Esophagus (tissue), 2 donors: Measurements from ENCODE around the gene SOX8. TPM values are rescaled to one million over a fixed set of nuclear protein-coding genes. Genes with fewer than 3 reads are reported as not detected.
A peak's percentile ranks its signal among the peaks of the same experiment; 100 is the strongest.

Experiments used
- H3K27ac ChIP-seq, 2 donors: one replicate each; pipeline ENCODE4 v1.5.1; 2013; ENCODE audit warnings: low read depth in 2 of 2, mild to moderate bottlenecking in 2 of 2, inconsistent platforms in 1 of 2, low read length in 1 of 2, moderate library complexity in 1 of 2
- H3K27me3 ChIP-seq, 2 donors: one replicate each; pipeline ENCODE4 v1.6.1; 2013; ENCODE audit warnings: low read length in 2 of 2, control low read depth in 1 of 2, mild to moderate bottlenecking in 1 of 2; ENCODE audit not compliant: insufficient read depth in 2 of 2, control insufficient read depth in 1 of 2
- H3K36me3 ChIP-seq, 2 donors: one replicate each; pipeline ENCODE4 v1.6.1; 2013; ENCODE audit warnings: low read length in 1 of 2; ENCODE audit not compliant: control insufficient read depth in 2 of 2, insufficient read depth in 2 of 2
- H3K4me1 ChIP-seq, 2 donors: one replicate each; pipeline ENCODE4 v1.6.1; 2013; ENCODE audit warnings: low read length in 1 of 2; ENCODE audit not compliant: control insufficient read depth in 2 of 2, insufficient read depth in 2 of 2
- H3K4me3 ChIP-seq, 2 donors: one replicate each; pipeline ENCODE4 v1.5.1; 2013; ENCODE audit warnings: low read length in 2 of 2, mild to moderate bottlenecking in 2 of 2, low read depth in 1 of 2, moderate library complexity in 1 of 2
- H3K9me3 ChIP-seq, 2 donors: one replicate each; pipeline ENCODE4 v1.6.1; 2013; ENCODE audit warnings: mild to moderate bottlenecking in 2 of 2, low read depth in 1 of 2, low read length in 1 of 2, moderate library complexity in 1 of 2; ENCODE audit not compliant: control insufficient read depth in 2 of 2, insufficient read depth in 1 of 2
- WGBS, 2 donors: extraction: QIAGEN DNeasy Blood & Tissue Kit; methylation state at CpG; one replicate each; pipeline ENCODE4 v1.1.7; 2013; 5-methylcytosine and 5-hydroxymethylcytosine counted together
- polyA plus RNA-seq, 2 donors: library from polyadenylated mRNA; stranded (reverse); fragments of 200-250 nt; gene quantifications; one replicate each; pipeline ENCODE4 v1.2.3, GENCODE V29; 2013
- donor health status: healthy with polysubstance abuse.
- donor health status: Bipolar disorder and iron deficiency.

Gene SOX8
- polyA plus RNA-seq, 2 donors, result 0.18 to 0.25 TPM

GRCh38 chr16:965036-965395 lies 16.6 kb upstream of the SOX8 start:
- Histone ChIP-seq H3K27ac (no peak overlapping the region), H3K4me3 (no peak overlapping the region), H3K4me1 (peaks cover 6 to 8% of the 10 kb centered on the region in 2 donors), H3K36me3 (peaks cover 2 to 8% of the 10 kb centered on the region in 2 donors), H3K9me3 (peaks cover 0 to 3% of the 10 kb centered on the region in 2 donors), H3K27me3 (no peaks in the 10 kb centered on the region)
- WGBS, 2 donors, result 95 to 96% methylated on average over 13 of the region's 13 CpGs

- Histone ChIP-seq H3K27me3 (no peaks in the 10 kb centered on the region), H3K36me3 (peaks cover 2 to 8% of the 10 kb centered on the region in 2 donors), H3K4me3 (no peak overlapping the region), H3K4me1 (peaks cover 6 to 9% of the 10 kb centered on the region in 2 donors), H3K9me3 (peaks cover 0 to 3% of the 10 kb centered on the region in 2 donors), H3K27ac (no peak overlapping the region)
- 97 to 98% methylated on average over 4 of the region's 4 CpGs for WGBS, 2 donors
Measured at GRCh38 chr16:965487-965886, 16.1 kb upstream of the SOX8 start.

- H3K9me3 ChIP-seq, result peaks cover 0 to 3% of the 10 kb centered on the region in 2 donors
- no peak overlapping the region for H3K27ac ChIP-seq
- peaks cover 2 to 8% of the 10 kb centered on the region in 2 donors for H3K36me3 ChIP-seq
- peaks cover 6 to 9% of the 10 kb centered on the region in 2 donors for H3K4me1 ChIP-seq
- H3K27me3 ChIP-seq, result no peaks in the 10 kb centered on the region
- H3K4me3 ChIP-seq, result no peak overlapping the region
- 95 to 98% methylated on average over 18 of the region's 18 CpGs for WGBS, 2 donors
Measured at GRCh38 chr16:966035-966434, 15.5 kb upstream of the SOX8 start.

GRCh38 chr16:966505-966904 lies 15.1 kb upstream of the SOX8 start:
- peaks cover 6 to 13% of the 10 kb centered on the region in 2 donors for H3K4me1 ChIP-seq
- no peak overlapping the region for H3K4me3 ChIP-seq
- H3K27me3 ChIP-seq, result no peaks in the 10 kb centered on the region
- peaks cover 2 to 8% of the 10 kb centered on the region in 2 donors for H3K36me3 ChIP-seq
- H3K27ac ChIP-seq, result no peak overlapping the region
- peaks cover 0 to 3% of the 10 kb centered on the region in 2 donors for H3K9me3 ChIP-seq
- WGBS, 2 donors, result 96 to 98% methylated on average over 10 of the region's 10 CpGs

- peaks cover 0 to 3% of the 10 kb centered on the region in 2 donors for H3K9me3 ChIP-seq
- no peak overlapping the region for H3K27ac ChIP-seq
- H3K27me3 ChIP-seq, result no peaks in the 10 kb centered on the region
- 90% methylated on average over 20 of the region's 20 CpGs for WGBS, 2 donors
- H3K36me3 ChIP-seq, result peaks cover 2 to 8% of the 10 kb centered on the region in 2 donors
- peaks cover 6 to 13% of the 10 kb centered on the region in 2 donors for H3K4me1 ChIP-seq
- H3K4me3 ChIP-seq, result no peak overlapping the region
Measured at GRCh38 chr16:967077-967541, 14.5 kb upstream of the SOX8 start.

- peaks cover 0 to 3% of the 10 kb centered on the region in 2 donors for H3K9me3 ChIP-seq
- no peak overlapping the region for H3K4me3 ChIP-seq
- no peak overlapping the region for H3K27ac ChIP-seq
- 93 to 94% methylated on average over 41 of the region's 41 CpGs for WGBS, 2 donors
- peaks cover 2 to 8% of the 10 kb centered on the region in 2 donors for H3K36me3 ChIP-seq
- H3K27me3 ChIP-seq, result no peaks in the 10 kb centered on the region
- H3K4me1 ChIP-seq, result peaks cover 6 to 13% of the 10 kb centered on the region in 2 donors
Measured at GRCh38 chr16:967546-968295, 13.8 kb upstream of the SOX8 start.

- H3K4me3 ChIP-seq, result no peak overlapping the region
- peaks cover 0 to 3% of the 10 kb centered on the region in 2 donors for H3K9me3 ChIP-seq
- H3K4me1 ChIP-seq, result peaks cover 6 to 13% of the 10 kb centered on the region in 2 donors
- WGBS, 2 donors, result 80 to 85% methylated on average over 8 of the region's 8 CpGs
- peaks cover 2 to 8% of the 10 kb centered on the region in 2 donors for H3K36me3 ChIP-seq
- no peak overlapping the region for H3K27ac ChIP-seq
- H3K27me3 ChIP-seq, result no peaks in the 10 kb centered on the region
Measured at GRCh38 chr16:968620-969019, 12.9 kb upstream of the SOX8 start.

GRCh38 chr16:969508-970385 lies 11.8 kb upstream of the SOX8 start:
- Histone ChIP-seq H3K9me3 (peaks cover 0 to 3% of the 10 kb centered on the region in 2 donors), H3K27me3 (no peaks in the 10 kb centered on the region), H3K36me3 (peaks cover 2 to 8% of the 10 kb centered on the region in 2 donors), H3K4me3 (peak overlapping the region; percentile 68 to 93), H3K27ac (peak overlapping the region; percentile 91 to 92), H3K4me1 (peaks cover 6 to 13% of the 10 kb centered on the region in 2 donors)
- WGBS, 2 donors, result 42 to 51% methylated on average over 50 to 55 of the region's 55 CpGs

GRCh38 chr16:970386-970765 lies 11.2 kb upstream of the SOX8 start:
- peaks cover 0 to 3% of the 10 kb centered on the region in 2 donors for H3K9me3 ChIP-seq
- peak overlapping the region; percentile 91 to 92 for H3K27ac ChIP-seq
- peak overlapping the region; percentile 68 to 93 for H3K4me3 ChIP-seq
- H3K4me1 ChIP-seq, result peaks cover 6 to 13% of the 10 kb centered on the region in 2 donors
- H3K27me3 ChIP-seq, result no peaks in the 10 kb centered on the region
- H3K36me3 ChIP-seq, result peaks cover 2 to 8% of the 10 kb centered on the region in 2 donors
- 1 to 2% methylated on average over 34 to 42 of the region's 42 CpGs for WGBS, 2 donors
